ENCODE data around the gene TCF4. TPM values are rescaled to one million over a fixed set of nuclear protein-coding genes. Genes with fewer than 3 reads are reported as not detected.

TCF4 gene
- total RNA-seq, 2 experiments from 2014 or later, result 75.9 to 76.0 TPM

DNA sequence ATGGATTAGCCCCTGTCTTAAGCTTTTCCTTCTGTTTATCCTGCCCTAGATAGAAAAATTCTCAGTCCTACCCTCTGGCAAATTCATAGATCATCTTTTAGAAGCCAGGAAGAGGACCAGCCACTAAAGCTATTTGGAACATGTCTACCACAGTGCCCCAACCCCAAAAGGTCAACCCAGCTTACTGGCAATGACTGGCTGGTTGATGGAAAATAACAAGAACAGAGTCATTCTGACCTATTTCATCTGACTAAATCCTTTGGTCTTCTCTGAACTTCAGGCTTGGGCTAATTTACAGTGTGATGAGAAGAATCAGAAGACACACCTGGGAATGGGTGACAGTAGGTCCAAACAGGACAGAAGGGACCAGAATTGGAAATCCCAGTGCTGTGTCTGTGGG, 401.4 kb downstream of the TCF4 start:
- no peak overlapping the region for H2AFZ ChIP-seq (ENCODE audit: low read length)
- H3K9me3 ChIP-seq (ENCODE audit: low read length), result no peaks in the 10 kb centered on the region
- intact Hi-C loops (cut with micrococcal nuclease; ENCODE audit: unreplicated experiment), result no loop called here
- ChIA-PET POLR2A (no interaction called here), CTCF (ENCODE audit: unreplicated experiment) (no interaction called here)
- no peak overlapping the region for H3K27ac ChIP-seq (ENCODE audit: low read depth, low read length, poor library complexity, severe bottlenecking)
- no peaks in the 10 kb centered on the region for H3K79me2 ChIP-seq (ENCODE audit: insufficient read depth, low read depth, low read length)
- no peak for DNase-seq (ENCODE audit: low spot score)
- no peak overlapping the region for H3K4me3 ChIP-seq (ENCODE audit: low read depth, low read length, poor library complexity, severe bottlenecking)
- no peak overlapping the region for H3K4me2 ChIP-seq (ENCODE audit: low read length)
- BruUV-seq (replicated peaks), result no TSS peak
- H3K36me3 ChIP-seq (ENCODE audit: insufficient read depth, low read length), result no peaks in the 10 kb centered on the region
- no peaks in the 10 kb centered on the region for H3K9me2 ChIP-seq (ENCODE audit: insufficient read depth, low read length)
- no peaks in the 10 kb centered on the region for H3K4me1 ChIP-seq (ENCODE audit: insufficient read depth, low read length, poor library complexity, severe bottlenecking)
- no peaks in the 10 kb centered on the region for H4K20me1 ChIP-seq (ENCODE audit: insufficient read depth, low read length)
- TF ChIP-seq EZH2phosphoT487 (IDR thresholded peaks at IDR 0.05; ENCODE audit: borderline replicate concordance, low read depth, low read length), result no peak
- TF ChIP-seq, protein P1, sequence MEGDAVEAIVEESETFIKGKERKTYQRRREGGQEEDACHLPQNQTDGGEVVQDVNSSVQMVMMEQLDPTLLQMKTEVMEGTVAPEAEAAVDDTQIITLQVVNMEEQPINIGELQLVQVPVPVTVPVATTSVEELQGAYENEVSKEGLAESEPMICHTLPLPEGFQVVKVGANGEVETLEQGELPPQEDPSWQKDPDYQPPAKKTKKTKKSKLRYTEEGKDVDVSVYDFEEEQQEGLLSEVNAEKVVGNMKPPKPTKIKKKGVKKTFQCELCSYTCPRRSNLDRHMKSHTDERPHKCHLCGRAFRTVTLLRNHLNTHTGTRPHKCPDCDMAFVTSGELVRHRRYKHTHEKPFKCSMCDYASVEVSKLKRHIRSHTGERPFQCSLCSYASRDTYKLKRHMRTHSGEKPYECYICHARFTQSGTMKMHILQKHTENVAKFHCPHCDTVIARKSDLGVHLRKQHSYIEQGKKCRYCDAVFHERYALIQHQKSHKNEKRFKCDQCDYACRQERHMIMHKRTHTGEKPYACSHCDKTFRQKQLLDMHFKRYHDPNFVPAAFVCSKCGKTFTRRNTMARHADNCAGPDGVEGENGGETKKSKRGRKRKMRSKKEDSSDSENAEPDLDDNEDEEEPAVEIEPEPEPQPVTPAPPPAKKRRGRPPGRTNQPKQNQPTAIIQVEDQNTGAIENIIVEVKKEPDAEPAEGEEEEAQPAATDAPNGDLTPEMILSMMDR (conservative IDR thresholded peaks at IDR 0.05; ENCODE audit: low read length), result no peak

DNA sequence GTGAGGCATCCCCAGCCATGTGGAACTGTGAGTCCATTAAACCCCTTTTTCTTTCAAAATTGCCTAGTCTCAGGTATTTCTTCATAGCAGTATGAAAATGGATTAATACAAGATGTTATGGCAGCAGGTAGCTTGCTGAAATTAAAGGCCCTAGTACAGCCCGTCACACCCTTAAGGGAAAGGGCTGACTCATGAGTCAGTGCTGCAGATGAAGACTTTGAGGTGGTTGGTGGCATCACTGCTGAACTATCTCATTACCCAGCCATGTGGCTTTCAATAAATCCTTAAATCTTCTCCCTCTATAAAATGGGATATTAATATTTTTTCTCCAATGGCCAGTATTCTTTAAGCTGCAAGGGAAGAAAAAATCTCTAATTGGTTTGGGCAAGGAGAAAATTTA, 402.6 kb downstream of the TCF4 start:
- TF ChIP-seq EZH2phosphoT487 (IDR thresholded peaks at IDR 0.05; ENCODE audit: borderline replicate concordance, low read depth, low read length), result no peak
- TF ChIP-seq, protein P1 (conservative IDR thresholded peaks at IDR 0.05; ENCODE audit: low read length), result no peak
- Histone ChIP-seq H4K20me1 (ENCODE audit: insufficient read depth, low read length) (no peaks in the 10 kb centered on the region), H3K4me1 (ENCODE audit: insufficient read depth, low read length, poor library complexity, severe bottlenecking) (no peaks in the 10 kb centered on the region), H3K27ac (ENCODE audit: low read depth, low read length, poor library complexity, severe bottlenecking) (no peak overlapping the region), H3K9me2 (ENCODE audit: insufficient read depth, low read length) (no peaks in the 10 kb centered on the region), H3K4me2 (ENCODE audit: low read length) (no peak overlapping the region), H3K79me2 (ENCODE audit: insufficient read depth, low read depth, low read length) (no peaks in the 10 kb centered on the region), H2AFZ (ENCODE audit: low read length) (no peak overlapping the region), H3K9me3 (ENCODE audit: low read length) (no peaks in the 10 kb centered on the region), H3K4me3 (ENCODE audit: low read depth, low read length, poor library complexity, severe bottlenecking) (no peak overlapping the region), H3K36me3 (ENCODE audit: insufficient read depth, low read length) (no peaks in the 10 kb centered on the region)
- BruUV-seq (replicated peaks), result no TSS peak
- DNase-seq (ENCODE audit: low spot score), result no peak
- intact Hi-C loops (cut with micrococcal nuclease; ENCODE audit: unreplicated experiment), result no loop called here
- POLR2A ChIA-PET, result no interaction called here
- CTCF ChIA-PET (ENCODE audit: unreplicated experiment), result no interaction called here

DNA sequence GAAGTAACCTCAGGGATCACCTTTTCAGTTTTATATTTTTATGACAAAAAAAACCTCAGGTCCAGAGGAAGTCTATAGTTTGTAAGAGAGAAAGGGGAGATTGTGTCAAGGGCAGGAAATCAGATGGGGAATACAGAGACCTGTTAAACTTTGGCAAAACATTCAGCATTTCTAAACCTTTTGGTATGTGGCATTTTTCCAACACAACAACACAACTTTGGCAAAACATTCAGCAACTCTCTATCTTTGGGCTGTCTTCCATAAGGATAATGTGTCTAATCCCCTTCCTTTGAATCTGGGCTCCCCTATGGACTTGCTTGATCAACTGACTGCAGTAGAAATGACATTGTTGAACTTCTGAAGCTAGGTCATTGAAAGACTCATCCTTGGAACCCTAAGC, 408.2 kb downstream of the TCF4 start:
- H3K4me2 ChIP-seq (ENCODE audit: low read length), result no peak overlapping the region
- no peak overlapping the region for H3K27ac ChIP-seq (ENCODE audit: low read depth, low read length, poor library complexity, severe bottlenecking)
- DNase-seq (ENCODE audit: low spot score), result no peak
- H3K36me3 ChIP-seq (ENCODE audit: insufficient read depth, low read length), result no peaks in the 10 kb centered on the region
- POLR2A ChIA-PET, result no interaction called here
- no peaks in the 10 kb centered on the region for H3K9me3 ChIP-seq (ENCODE audit: low read length)
- CTCF ChIA-PET (ENCODE audit: unreplicated experiment), result no interaction called here
- no TSS peak for BruUV-seq (replicated peaks)
- intact Hi-C loops (cut with micrococcal nuclease; ENCODE audit: unreplicated experiment), result no loop called here
- H4K20me1 ChIP-seq (ENCODE audit: insufficient read depth, low read length), result no peaks in the 10 kb centered on the region
- no peak overlapping the region for H2AFZ ChIP-seq (ENCODE audit: low read length)
- TF ChIP-seq, protein P1 (conservative IDR thresholded peaks at IDR 0.05; ENCODE audit: low read length), result no peak
- TF ChIP-seq EZH2phosphoT487 (IDR thresholded peaks at IDR 0.05; ENCODE audit: borderline replicate concordance, low read depth, low read length), result no peak
- no peaks in the 10 kb centered on the region for H3K4me1 ChIP-seq (ENCODE audit: insufficient read depth, low read length, poor library complexity, severe bottlenecking)
- no peak overlapping the region for H3K4me3 ChIP-seq (ENCODE audit: low read depth, low read length, poor library complexity, severe bottlenecking)
- H3K79me2 ChIP-seq (ENCODE audit: insufficient read depth, low read depth, low read length), result no peaks in the 10 kb centered on the region
- H3K9me2 ChIP-seq (ENCODE audit: insufficient read depth, low read length), result no peaks in the 10 kb centered on the region

Data from OCI-LY7 (cell line).